Esophagus muscularis mucosa (tissue), 3 donors: Measurements from ENCODE around the gene ZNF22.

Experiments
- CTCF ChIP-seq, 3 experiments: fragments of 200-600 bp in 2 of 3; fragments of 450-650 bp in 1 of 3; sonication (generic) in 2 of 3; IDR thresholded peaks; one replicate each; pipeline ENCODE4 v1.5.1; 2017 to 2019; ENCODE audit warnings: antibody characterized with exemption in 3 of 3, mild to moderate bottlenecking in 2 of 3, moderate library complexity in 1 of 3
- POLR2AphosphoS5 ChIP-seq, 2 donors: sonication (generic); formaldehyde crosslinking; IDR thresholded peaks; one replicate each; pipeline ENCODE4 v1.6.1; 2017; ENCODE audit warnings: antibody characterized with exemption in 2 of 2

DNA sequence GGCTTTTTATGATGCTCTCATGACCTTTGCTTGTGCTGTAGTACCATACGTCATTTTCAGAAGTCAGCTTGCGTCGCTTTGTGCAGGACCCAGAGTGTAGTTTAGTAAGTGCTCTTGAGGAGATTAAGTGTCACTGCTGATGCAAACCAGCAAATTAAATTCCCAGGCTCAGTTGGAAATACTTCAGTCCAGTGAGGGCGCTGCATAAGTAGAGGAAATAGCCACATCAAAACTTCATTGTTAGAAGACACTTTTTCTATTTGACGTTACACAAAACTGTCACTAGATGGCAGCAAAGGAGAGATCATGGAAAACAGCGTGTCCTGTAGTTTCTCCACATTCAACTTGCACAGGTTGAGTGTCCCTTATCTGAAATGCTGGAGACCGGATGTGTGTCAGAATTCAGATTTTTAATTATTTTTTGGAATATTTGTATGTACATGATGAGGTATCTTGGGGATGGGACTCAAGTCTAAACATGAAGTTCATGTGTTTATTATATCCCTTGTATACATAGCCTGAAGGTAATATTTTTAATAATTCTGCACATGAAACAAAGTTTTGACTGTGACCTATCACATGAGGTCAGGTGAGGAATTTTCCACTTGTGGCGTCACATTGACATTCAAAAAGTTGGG is 7.9 kb downstream of the ZNF22 start:
- TF ChIP-seq CTCF (IDR thresholded peaks at IDR 0.05) (peak; percentile 74 to 81 (median 75)), POLR2AphosphoS5 (IDR thresholded peaks at IDR 0.05) (peak; percentile 21 to 28)
